DMS 273 (cell line): ENCODE data around the gene PSORS1C1.
"Not testable (repeated sequence)": the region's sequence is repeated elsewhere in the genome, so short reads cannot be mapped to it uniquely, and the experiment has no call there.

ENCODE experiments used
- DNase-seq: peaks from one replicate; lab custom pipeline; 2025; ENCODE audit not compliant: unreplicated experiment; lab: John Stamatoyannopoulos, UW

Gene PSORS1C1

GRCh38 chr6:31114541-31114878 lies at the start of gene PSORS1C1:
TSS of gene PSORS1C1 (plus strand) at chr6:31114800. CDS start at chr6:31129633, 14,833 bp downstream.
- no peak for DNase-seq

- DNase-seq, result no peak
These were observed 49.0 kb upstream of the PSORS1C1 start for GRCh38 chr6:31065556-31065955.

GRCh38 chr6:31067028-31067427 lies 47.6 kb upstream of the PSORS1C1 start:
- DNase-seq, result not testable (repeated sequence)

GRCh38 chr6:31067891-31068668 lies 46.5 kb upstream of the PSORS1C1 start:
- DNase-seq, result not testable (repeated sequence)

- DNase-seq, result peak; percentile 70
These were observed 45.8 kb upstream of the PSORS1C1 start for GRCh38 chr6:31068669-31069340.

- DNase-seq, result peak; percentile 42
These were observed 43.8 kb upstream of the PSORS1C1 start for GRCh38 chr6:31070711-31071197.

- DNase-seq, result no peak
These were observed 40.2 kb upstream of the PSORS1C1 start for GRCh38 chr6:31074401-31074800.

GRCh38 chr6:31075528-31075927 lies 39.1 kb upstream of the PSORS1C1 start:
- DNase-seq, result no peak

- DNase-seq, result no peak
These were observed 38.0 kb upstream of the PSORS1C1 start for GRCh38 chr6:31076611-31077010.

GRCh38 chr6:31079656-31080261 lies 34.8 kb upstream of the PSORS1C1 start:
- DNase-seq, result peak; percentile 79

- DNase-seq, result no peak
These were observed 32.7 kb upstream of the PSORS1C1 start for GRCh38 chr6:31081872-31082271.

- peak; percentile 86 for DNase-seq
These were observed 30.8 kb upstream of the PSORS1C1 start for GRCh38 chr6:31083742-31084354.

GRCh38 chr6:31086788-31087440 lies 27.7 kb upstream of the PSORS1C1 start:
- DNase-seq, result no peak

- peak; percentile 94 for DNase-seq
These were observed 27.0 kb upstream of the PSORS1C1 start for GRCh38 chr6:31087494-31088089.

GRCh38 chr6:31090275-31090972 lies 24.2 kb upstream of the PSORS1C1 start:
- no peak for DNase-seq

GRCh38 chr6:31090973-31091364 lies 23.6 kb upstream of the PSORS1C1 start:
- DNase-seq, result no peak

- no peak for DNase-seq
These were observed 22.9 kb upstream of the PSORS1C1 start for GRCh38 chr6:31091680-31092079.

GRCh38 chr6:31092238-31092637 lies 22.4 kb upstream of the PSORS1C1 start:
- no peak for DNase-seq

GRCh38 chr6:31092769-31093505 lies 21.7 kb upstream of the PSORS1C1 start:
- DNase-seq, result no peak
